Measurements from ENCODE around the gene ZMIZ1. TPM values are rescaled to one million over a fixed set of nuclear protein-coding genes. Genes with fewer than 3 reads are reported as not detected.

ZMIZ1 gene
- total and polyA plus RNA-seq, 2 donors from 2014 or later: 14.2 to 97.6 TPM

DNA sequence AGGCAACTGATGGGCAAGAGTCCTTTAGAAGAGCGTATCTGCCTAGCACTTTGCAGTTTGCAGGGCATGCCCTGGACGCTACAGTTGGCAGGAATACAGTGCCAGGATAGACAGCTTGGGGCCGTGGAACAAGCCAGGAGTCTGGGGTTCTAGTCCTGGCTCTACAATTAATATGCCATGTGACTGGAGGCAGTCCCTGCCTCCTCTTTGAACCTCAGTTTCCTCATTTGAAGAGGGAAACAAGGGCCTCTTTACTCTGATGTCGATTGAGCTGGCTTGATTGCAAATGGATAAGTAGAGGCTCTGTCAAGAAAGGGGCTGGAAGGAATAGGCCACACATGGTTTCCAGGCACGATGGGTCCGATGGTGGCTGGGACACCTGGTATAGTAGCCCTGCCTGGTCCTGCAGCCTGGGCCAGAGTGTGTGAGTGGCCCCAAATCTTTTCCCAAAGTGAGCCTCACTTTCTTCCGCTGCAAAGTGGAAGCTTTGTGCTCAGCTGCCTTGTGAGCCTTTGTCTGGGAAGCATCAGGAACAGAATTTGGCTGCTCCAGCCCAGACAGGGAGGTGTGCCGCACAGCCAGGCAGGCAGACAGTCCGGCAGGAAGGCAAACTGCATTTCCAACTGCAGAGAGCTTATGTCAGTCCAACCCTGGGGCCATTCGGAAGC, 167.1 kb downstream of the ZMIZ1 start:
- TF ChIP-seq, protein P1, sequence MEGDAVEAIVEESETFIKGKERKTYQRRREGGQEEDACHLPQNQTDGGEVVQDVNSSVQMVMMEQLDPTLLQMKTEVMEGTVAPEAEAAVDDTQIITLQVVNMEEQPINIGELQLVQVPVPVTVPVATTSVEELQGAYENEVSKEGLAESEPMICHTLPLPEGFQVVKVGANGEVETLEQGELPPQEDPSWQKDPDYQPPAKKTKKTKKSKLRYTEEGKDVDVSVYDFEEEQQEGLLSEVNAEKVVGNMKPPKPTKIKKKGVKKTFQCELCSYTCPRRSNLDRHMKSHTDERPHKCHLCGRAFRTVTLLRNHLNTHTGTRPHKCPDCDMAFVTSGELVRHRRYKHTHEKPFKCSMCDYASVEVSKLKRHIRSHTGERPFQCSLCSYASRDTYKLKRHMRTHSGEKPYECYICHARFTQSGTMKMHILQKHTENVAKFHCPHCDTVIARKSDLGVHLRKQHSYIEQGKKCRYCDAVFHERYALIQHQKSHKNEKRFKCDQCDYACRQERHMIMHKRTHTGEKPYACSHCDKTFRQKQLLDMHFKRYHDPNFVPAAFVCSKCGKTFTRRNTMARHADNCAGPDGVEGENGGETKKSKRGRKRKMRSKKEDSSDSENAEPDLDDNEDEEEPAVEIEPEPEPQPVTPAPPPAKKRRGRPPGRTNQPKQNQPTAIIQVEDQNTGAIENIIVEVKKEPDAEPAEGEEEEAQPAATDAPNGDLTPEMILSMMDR (IDR thresholded peaks at IDR 0.05; ENCODE audit: borderline replicate concordance, extremely low read depth, insufficient read depth): no peak
- H3K36me3 ChIP-seq (ENCODE audit: control insufficient read depth in 2 of 3, insufficient read depth in 3 of 3, low read length in 3 of 3): no peaks in the 10 kb centered on the region
- no peak overlapping the region for H3K9ac ChIP-seq (ENCODE audit: low read length in 3 of 3)
- no peaks in the 10 kb centered on the region for H3K27me3 ChIP-seq (ENCODE audit: control insufficient read depth, insufficient read depth, low read length)
- H3K27ac ChIP-seq (ENCODE audit: low read depth in 2 of 2, low read length in 2 of 2): no peak overlapping the region
- H3K9me3 ChIP-seq (ENCODE audit: control insufficient read depth in 2 of 3, insufficient read depth in 1 of 3, low read length in 3 of 3): no peaks in the 10 kb centered on the region
- no peak for DNase-seq
- intact Hi-C loops (cut with DNase I): no loop called here
- H3K4me3 ChIP-seq (ENCODE audit: low read length in 3 of 3): no peak overlapping the region
- H3K4me1 ChIP-seq (ENCODE audit: control insufficient read depth in 2 of 3, insufficient read depth in 2 of 3, low read depth in 1 of 3, low read length in 3 of 3): peaks cover 0 to 25% (median 0%) of the 10 kb centered on the region in 3 donors
- no peak for FAIRE-seq

DNA sequence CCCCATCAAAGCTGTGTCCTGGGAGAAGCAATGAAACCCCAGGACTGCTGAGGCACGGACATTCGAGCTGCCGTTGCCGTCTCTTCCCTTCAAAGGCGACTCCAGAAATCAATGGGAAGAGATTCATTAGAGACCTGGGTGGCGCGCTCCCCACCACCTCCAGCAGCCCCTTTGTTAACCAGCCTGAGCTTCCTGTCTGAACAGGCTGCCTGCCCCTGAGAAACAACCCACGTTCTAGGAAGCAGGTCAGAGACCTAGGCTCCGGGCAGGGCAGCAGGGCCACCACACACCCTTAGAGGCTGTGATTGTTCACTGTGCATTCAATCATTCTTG, 167.6 kb downstream of the ZMIZ1 start:
- no peak overlapping the region for H3K27ac ChIP-seq (ENCODE audit: low read depth in 2 of 2, low read length in 2 of 2)
- H3K9ac ChIP-seq (ENCODE audit: low read length in 3 of 3): no peak overlapping the region
- FAIRE-seq: no peak
- no peaks in the 10 kb centered on the region for H3K27me3 ChIP-seq (ENCODE audit: control insufficient read depth, insufficient read depth, low read length)
- TF ChIP-seq, protein P1 (IDR thresholded peaks at IDR 0.05; ENCODE audit: borderline replicate concordance, extremely low read depth, insufficient read depth): no peak
- intact Hi-C loops (cut with DNase I): no loop called here
- no peaks in the 10 kb centered on the region for H3K36me3 ChIP-seq (ENCODE audit: control insufficient read depth in 2 of 3, insufficient read depth in 3 of 3, low read length in 3 of 3)
- H3K4me3 ChIP-seq (ENCODE audit: low read length in 3 of 3): no peak overlapping the region
- no peak for DNase-seq
- H3K9me3 ChIP-seq (ENCODE audit: control insufficient read depth in 2 of 3, insufficient read depth in 1 of 3, low read length in 3 of 3): no peaks in the 10 kb centered on the region
- H3K4me1 ChIP-seq (ENCODE audit: control insufficient read depth in 2 of 3, insufficient read depth in 2 of 3, low read depth in 1 of 3, low read length in 3 of 3): peaks cover 0 to 30% (median 2%) of the 10 kb centered on the region in 3 donors

DNA sequence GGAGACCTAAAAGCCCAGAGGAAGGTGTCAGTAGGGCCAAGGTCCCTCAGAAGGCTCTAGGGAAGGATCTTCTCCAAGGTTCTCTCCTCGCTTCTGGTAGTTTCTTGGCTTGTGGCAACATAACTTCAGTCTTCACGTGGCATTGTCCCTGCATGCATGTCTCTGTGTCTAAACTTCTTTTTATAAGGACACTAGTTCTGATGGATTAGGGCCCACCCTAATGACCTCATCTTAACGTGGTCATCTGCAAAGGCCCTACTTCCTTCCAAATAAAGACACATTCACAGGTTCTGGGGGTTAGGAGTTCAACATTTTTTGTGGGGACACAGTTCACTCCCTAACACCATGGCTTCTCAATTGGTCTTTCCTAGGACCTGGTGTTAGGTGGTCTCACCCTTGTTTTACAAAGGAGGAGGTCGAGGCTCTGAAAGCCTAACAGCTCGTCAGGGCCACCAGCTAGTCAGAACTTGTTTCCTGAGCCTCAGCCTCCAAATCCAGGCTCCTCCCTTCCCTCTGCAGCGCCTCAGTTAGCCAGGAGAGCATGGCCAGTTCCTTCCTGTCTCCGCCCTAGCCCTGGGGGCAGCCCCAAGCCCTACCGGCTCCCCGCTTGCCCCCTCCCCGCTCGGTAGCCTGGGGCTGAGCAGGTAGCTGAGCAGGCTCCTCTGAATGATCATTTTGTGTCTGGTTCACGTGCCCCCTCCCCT, 168.8 kb downstream of the ZMIZ1 start:
- Histone ChIP-seq H3K9ac (ENCODE audit: low read length in 3 of 3) (no peak overlapping the region), H3K4me3 (ENCODE audit: low read length in 3 of 3) (no peak overlapping the region), H3K9me3 (ENCODE audit: control insufficient read depth in 2 of 3, insufficient read depth in 1 of 3, low read length in 3 of 3) (no peaks in the 10 kb centered on the region), H3K27ac (ENCODE audit: low read depth in 2 of 2, low read length in 2 of 2) (peak overlapping the region; percentile 26 to 71), H3K4me1 (ENCODE audit: control insufficient read depth in 2 of 3, insufficient read depth in 2 of 3, low read depth in 1 of 3, low read length in 3 of 3) (peaks cover 0 to 37% (median 8%) of the 10 kb centered on the region in 3 donors), H3K27me3 (ENCODE audit: control insufficient read depth, insufficient read depth, low read length) (no peaks in the 10 kb centered on the region), H3K36me3 (ENCODE audit: control insufficient read depth in 2 of 3, insufficient read depth in 3 of 3, low read length in 3 of 3) (no peaks in the 10 kb centered on the region)
- intact Hi-C loops (cut with DNase I): no loop called here
- TF ChIP-seq, protein P1 (IDR thresholded peaks at IDR 0.05; ENCODE audit: borderline replicate concordance, extremely low read depth, insufficient read depth): no peak
- DNase-seq (peak in 3 of 5 donors; percentile 38 to 82 (median 51)), FAIRE-seq (no peak)

All from kidney (tissue), 14 donors.